Ectodermal cell (in vitro differentiated cells): ENCODE results near the gene EEF1A2.

Source experiments
- H3K27ac ChIP-seq: 2 replicates; pipeline ENCODE4 v1.7.0; 2013; ENCODE audit warnings: mild to moderate bottlenecking, low read depth, low read length; ENCODE audit not compliant: insufficient read depth, poor library complexity, severe bottlenecking
- H3K27me3 ChIP-seq: 2 replicates; pipeline ENCODE4 v1.7.0; 2013; ENCODE audit warnings: mild to moderate bottlenecking, low read length; ENCODE audit not compliant: insufficient read depth, control insufficient read depth, poor library complexity, severe bottlenecking
- H3K36me3 ChIP-seq: one replicate; pipeline ENCODE4 v1.7.0; 2013; ENCODE audit warnings: low read length; ENCODE audit not compliant: control insufficient read depth, insufficient read depth
- H3K4me1 ChIP-seq: one replicate; pipeline ENCODE4 v1.7.0; 2013; ENCODE audit warnings: low read length; ENCODE audit not compliant: control insufficient read depth, insufficient read depth
- H3K4me3 ChIP-seq: 2 replicates; pipeline ENCODE4 v1.7.0; 2013; ENCODE audit warnings: low read depth, low read length, control low read depth; ENCODE audit not compliant: insufficient read depth
- H3K9me3 ChIP-seq: 2 replicates; pipeline ENCODE4 v1.7.0; 2013; ENCODE audit warnings: mild to moderate bottlenecking, low read length, moderate library complexity; ENCODE audit not compliant: control insufficient read depth
- WGBS, 2 experiments: methylation state at CpG; one replicate each; pipeline ENCODE4 v1.1.7; 2013; ENCODE audit warnings: missing lambda C conversion rate in 2 of 2; 5-methylcytosine and 5-hydroxymethylcytosine counted together

Gene EEF1A2

DNA sequence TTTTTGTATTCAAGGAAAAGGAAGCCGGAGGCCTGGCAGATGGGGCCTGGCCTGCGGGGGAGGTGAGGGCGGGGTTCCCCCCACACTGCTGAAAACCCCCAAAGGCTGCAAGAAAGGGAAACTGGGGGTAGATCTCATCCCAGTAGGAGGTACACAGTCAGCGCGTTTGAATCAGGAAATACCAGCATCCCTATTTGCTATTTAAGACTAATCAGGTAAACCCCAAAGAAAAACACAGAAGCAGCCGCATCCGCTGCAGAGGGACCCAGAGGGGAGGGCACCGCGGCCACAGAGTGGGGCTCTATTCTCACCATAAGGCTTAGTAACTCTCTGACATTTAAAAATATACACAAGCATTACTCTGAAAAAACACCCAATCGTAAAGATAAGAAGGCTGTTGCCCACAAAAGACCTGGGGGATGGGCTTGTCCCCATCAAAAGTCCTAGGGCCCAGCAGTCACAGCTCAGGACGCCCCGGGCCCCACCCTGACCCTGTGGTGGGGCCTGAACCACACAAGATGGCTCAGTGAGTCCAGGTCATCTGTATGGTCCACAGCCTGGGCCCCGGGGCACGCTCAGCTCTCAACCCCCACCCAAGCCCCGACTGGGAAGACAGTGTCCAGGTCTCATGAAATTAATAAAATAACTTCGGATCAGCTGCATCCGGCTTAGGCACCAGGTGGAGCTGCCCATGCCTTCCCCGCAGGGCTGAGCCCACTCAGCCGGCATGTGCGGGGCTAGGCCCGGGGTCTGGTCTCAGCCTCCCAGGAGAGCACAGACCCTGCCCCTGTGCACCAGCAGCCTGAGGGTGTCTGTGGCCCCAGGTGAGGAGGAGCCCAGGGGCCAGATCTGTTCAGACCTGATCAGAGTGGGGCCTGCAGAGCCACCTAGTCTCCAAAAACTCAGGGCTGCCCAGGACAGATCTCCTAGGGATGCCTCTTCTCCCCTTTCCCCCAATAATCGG is 57.5 kb downstream of the EEF1A2 start:
- no peaks in the 10 kb centered on the region for H3K36me3 ChIP-seq
- H3K4me1 ChIP-seq = no peaks in the 10 kb centered on the region
- no peak overlapping the region for H3K27ac ChIP-seq
- no peaks in the 10 kb centered on the region for H3K27me3 ChIP-seq
- H3K4me3 ChIP-seq = no peak overlapping the region
- no peaks in the 10 kb centered on the region for H3K9me3 ChIP-seq
- 83 to 85% methylated on average over 22 of the region's 22 CpGs for WGBS, 2 experiments

GRCh38 chr20:63440366-63440955 is 58.4 kb downstream of the EEF1A2 start:
- 92 to 94% methylated on average over 26 of the region's 26 CpGs for WGBS, 2 experiments
- peak overlapping the region; percentile 26 for H3K27ac ChIP-seq
- H3K4me3 ChIP-seq = no peak overlapping the region
- no peaks in the 10 kb centered on the region for H3K9me3 ChIP-seq
- H3K4me1 ChIP-seq = no peaks in the 10 kb centered on the region
- H3K36me3 ChIP-seq = no peaks in the 10 kb centered on the region
- H3K27me3 ChIP-seq = no peaks in the 10 kb centered on the region

DNA sequence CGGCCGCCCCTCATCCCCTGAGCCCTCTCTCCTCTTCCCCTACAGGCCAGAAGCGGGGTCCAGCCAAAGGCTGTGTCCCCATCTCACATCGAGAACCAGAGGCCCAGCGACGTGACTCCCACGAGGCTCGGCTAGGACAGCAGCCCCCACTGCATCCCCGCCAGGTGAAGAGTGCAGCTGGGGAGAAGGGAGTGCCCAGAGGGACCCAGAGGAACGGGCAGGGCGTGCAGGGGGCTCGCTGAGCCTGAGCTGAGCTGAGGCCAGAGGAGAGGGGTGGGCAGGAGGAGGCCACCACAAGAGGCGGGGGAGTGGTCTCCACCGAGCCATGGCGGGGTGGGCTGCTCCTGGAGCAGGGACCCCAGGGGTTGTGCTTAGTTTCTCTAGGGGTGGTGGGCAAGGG is 59.0 kb downstream of the EEF1A2 start:
- H3K27ac ChIP-seq = no peak overlapping the region
- no peaks in the 10 kb centered on the region for H3K36me3 ChIP-seq
- WGBS, 2 experiments = 92 to 94% methylated on average over 15 of the region's 15 CpGs
- no peaks in the 10 kb centered on the region for H3K27me3 ChIP-seq
- H3K4me3 ChIP-seq = no peak overlapping the region
- no peaks in the 10 kb centered on the region for H3K9me3 ChIP-seq
- H3K4me1 ChIP-seq = no peaks in the 10 kb centered on the region

- Histone ChIP-seq H3K36me3 (no peaks in the 10 kb centered on the region), H3K27me3 (no peaks in the 10 kb centered on the region), H3K9me3 (no peaks in the 10 kb centered on the region), H3K4me1 (no peaks in the 10 kb centered on the region), H3K4me3 (no peak overlapping the region), H3K27ac (no peak overlapping the region)
- 85 to 87% methylated on average over 12 of the region's 12 CpGs for WGBS, 2 experiments
Observed at GRCh38 chr20:63438121-63438520, 60.8 kb downstream of the EEF1A2 start.
